Activated T-helper 9 cell treated with anti-CD3 and anti-CD28 coated beads, Interleukin-2, amount 50 U/mL, for 16 hours (primary cell): ENCODE measurements around the gene CCDC178.

Experiments used
- DNase-seq: peaks from one replicate; pipeline ENCODE4 v3.0.0-alpha.2; 2020; ENCODE audit warnings: low read depth

The CCDC178 gene

GRCh38 chr18:32918692-32919250 is 521.8 kb downstream of the CCDC178 start:
- no peak for DNase-seq

- no peak for DNase-seq
These were observed 525.0 kb downstream of the CCDC178 start for GRCh38 chr18:32915516-32915915.

- no peak for DNase-seq
These were observed 528.7 kb downstream of the CCDC178 start for GRCh38 chr18:32911660-32912284.

- no peak for DNase-seq
These were observed 529.7 kb downstream of the CCDC178 start for GRCh38 chr18:32910694-32911296.

GRCh38 chr18:32909798-32910561 is 530.5 kb downstream of the CCDC178 start:
- no peak for DNase-seq

- DNase-seq, result no peak
These were observed 532.1 kb downstream of the CCDC178 start for GRCh38 chr18:32908424-32908805.

GRCh38 chr18:32907648-32908423 is 532.7 kb downstream of the CCDC178 start:
- no peak for DNase-seq

- DNase-seq, result no peak
These were observed 533.3 kb downstream of the CCDC178 start for GRCh38 chr18:32907311-32907585.

GRCh38 chr18:32906506-32907310 is 533.8 kb downstream of the CCDC178 start:
- DNase-seq, result no peak

GRCh38 chr18:32905651-32906050 is 534.9 kb downstream of the CCDC178 start:
- no peak for DNase-seq

- no peak for DNase-seq
These were observed 537.8 kb downstream of the CCDC178 start for GRCh38 chr18:32902568-32903330.

- DNase-seq, result no peak
These were observed 540.7 kb downstream of the CCDC178 start for GRCh38 chr18:32899819-32900218.

GRCh38 chr18:32896776-32897547 is 543.6 kb downstream of the CCDC178 start:
- DNase-seq, result no peak

GRCh38 chr18:32893915-32894314 is 546.6 kb downstream of the CCDC178 start:
- no peak for DNase-seq

GRCh38 chr18:32891797-32892196 is 548.7 kb downstream of the CCDC178 start:
- no peak for DNase-seq

GRCh38 chr18:32891130-32891529 is 549.4 kb downstream of the CCDC178 start:
- DNase-seq, result no peak

- DNase-seq, result no peak
These were observed 550.6 kb downstream of the CCDC178 start for GRCh38 chr18:32889615-32890593.

- no peak for DNase-seq
These were observed 552.2 kb downstream of the CCDC178 start for GRCh38 chr18:32888306-32888705.
